Upper lobe of left lung (tissue), 6 donors: ENCODE results near the gene HGF. TPM values are rescaled to one million over a fixed set of nuclear protein-coding genes. Genes with fewer than 3 reads are reported as not detected.
"Not testable (repeated sequence)": the region's sequence is repeated elsewhere in the genome, so short reads cannot be mapped to it uniquely, and the experiment has no call there.

Experiments used
- ATAC-seq, 2 donors: fragments of 200-7000 bp; cut with Tn5 transposase; one replicate each; pipeline ENCODE4 v1.9.1; 2022; ENCODE audit warnings: mild to moderate bottlenecking in 2 of 2, moderate library complexity in 2 of 2; ENCODE audit not compliant: low FRiP score in 2 of 2
- DNase-seq, 2 donors: peaks; one replicate each; pipeline ENCODE4 v3.0.0-alpha.2; 2019 to 2020
- H3K27ac ChIP-seq, 4 donors: fragments of 200-600 bp; sonication (generic); one replicate each; pipeline ENCODE4 v1.5.1; 2016 to 2019
- H3K27me3 ChIP-seq, 4 donors: fragments of 200-600 bp; sonication (generic); one replicate each; pipeline ENCODE4 v1.5.1; 2017 to 2019
- H3K36me3 ChIP-seq, 4 donors: fragments of 200-600 bp; sonication (generic); one replicate each; pipeline ENCODE4 v1.5.1; 2016 to 2019
- H3K4me1 ChIP-seq, 4 donors: fragments of 200-600 bp; sonication (generic); one replicate each; pipeline ENCODE4 v1.5.1; 2018 to 2019
- H3K4me3 ChIP-seq, 4 donors: fragments of 200-600 bp; sonication (generic); one replicate each; pipeline ENCODE4 v1.5.1; 2017 to 2019; ENCODE audit warnings: mild to moderate bottlenecking in 2 of 4, moderate library complexity in 1 of 4
- H3K9me3 ChIP-seq, 4 donors: fragments of 200-600 bp; sonication (generic); one replicate each; pipeline ENCODE4 v1.5.1; 2018 to 2019
- EP300 ChIP-seq, 4 donors: sonication (generic); formaldehyde crosslinking; IDR thresholded peaks; one replicate each; pipeline ENCODE4 v1.5.1; 2017; ENCODE audit warnings: antibody characterized with exemption in 4 of 4, control low read depth in 2 of 4
- POLR2A ChIP-seq, 4 donors: fragments of 450-650 bp; IDR thresholded peaks; one replicate each; pipeline ENCODE4 v1.5.1; 2016 to 2017; ENCODE audit warnings: antibody characterized with exemption in 4 of 4, mild to moderate bottlenecking in 2 of 4
- POLR2AphosphoS5 ChIP-seq, 2 donors: sonication (generic); formaldehyde crosslinking; IDR thresholded peaks; one replicate each; pipeline ENCODE4 v1.5.1; 2017; ENCODE audit warnings: antibody characterized with exemption in 2 of 2
- WGBS, 2 donors: methylation state at CpG; one replicate each; pipeline ENCODE4 v1.1.5; 2017 to 2018; 5-methylcytosine and 5-hydroxymethylcytosine counted together
- total RNA-seq, 6 donors: library from RNA; depleted of rRNA in 4 of 6; stranded (reverse); fragments of >200 nt in 4 of 6; gene quantifications; one replicate each; pipeline versions ENCODE4 v1.1.0 to v1.2.1, GENCODE V29; 2016 to 2021
- TF ChIP-seq, protein P1 (sequence below), 6 experiments: fragments of 450-650 bp in 4 of 6; fragments of 200-600 bp in 2 of 6; sonication (generic) in 2 of 6; IDR thresholded peaks; one replicate each; pipeline ENCODE4 v1.5.1; 2016 to 2019; ENCODE audit warnings: antibody characterized with exemption in 6 of 6
- donor health status: DM: no; HTN: no; CAD: no; lungs with moderate emphysema.
- donor health status: DM: no; HTN: yes; CAD: no; lungs with severe emphysema.

Gene HGF
- total RNA-seq, 6 donors from 2014 or later = 8.2 to 23.1 (median 8.9) TPM

DNA sequence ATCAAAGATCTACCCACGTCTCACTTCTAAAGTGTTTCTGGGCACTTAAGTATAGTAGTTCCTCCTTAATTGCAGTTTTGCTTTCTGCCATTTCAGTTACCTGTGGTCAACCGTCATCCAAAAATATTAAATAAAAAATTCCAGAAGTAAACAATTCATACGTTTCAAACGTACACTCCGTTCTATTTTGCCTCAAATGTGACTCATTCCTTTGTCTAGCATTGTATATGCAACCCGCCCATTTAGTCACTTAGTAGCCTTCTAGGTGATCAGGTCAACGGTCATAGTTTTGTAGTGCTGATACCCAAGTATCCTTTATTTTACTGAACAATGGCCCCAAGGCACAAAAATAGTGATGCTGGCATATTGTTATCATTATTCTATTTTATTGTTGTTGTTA is 33.8 kb downstream of the HGF start:
- ATAC-seq = no peak
- Histone ChIP-seq H3K36me3 (peaks cover 0 to 6% (median 0%) of the 10 kb centered on the region in 4 donors), H3K9me3 (no peaks in the 10 kb centered on the region), H3K4me1 (no peaks in the 10 kb centered on the region), H3K27me3 (no peaks in the 10 kb centered on the region), H3K4me3 (no peak overlapping the region), H3K27ac (no peak overlapping the region)
- 77 to 83% methylated on average over 7 of the region's 7 CpGs for WGBS, 2 donors
- no peak for TF ChIP-seq POLR2A (IDR thresholded peaks at IDR 0.05)
- TF ChIP-seq, protein P1, sequence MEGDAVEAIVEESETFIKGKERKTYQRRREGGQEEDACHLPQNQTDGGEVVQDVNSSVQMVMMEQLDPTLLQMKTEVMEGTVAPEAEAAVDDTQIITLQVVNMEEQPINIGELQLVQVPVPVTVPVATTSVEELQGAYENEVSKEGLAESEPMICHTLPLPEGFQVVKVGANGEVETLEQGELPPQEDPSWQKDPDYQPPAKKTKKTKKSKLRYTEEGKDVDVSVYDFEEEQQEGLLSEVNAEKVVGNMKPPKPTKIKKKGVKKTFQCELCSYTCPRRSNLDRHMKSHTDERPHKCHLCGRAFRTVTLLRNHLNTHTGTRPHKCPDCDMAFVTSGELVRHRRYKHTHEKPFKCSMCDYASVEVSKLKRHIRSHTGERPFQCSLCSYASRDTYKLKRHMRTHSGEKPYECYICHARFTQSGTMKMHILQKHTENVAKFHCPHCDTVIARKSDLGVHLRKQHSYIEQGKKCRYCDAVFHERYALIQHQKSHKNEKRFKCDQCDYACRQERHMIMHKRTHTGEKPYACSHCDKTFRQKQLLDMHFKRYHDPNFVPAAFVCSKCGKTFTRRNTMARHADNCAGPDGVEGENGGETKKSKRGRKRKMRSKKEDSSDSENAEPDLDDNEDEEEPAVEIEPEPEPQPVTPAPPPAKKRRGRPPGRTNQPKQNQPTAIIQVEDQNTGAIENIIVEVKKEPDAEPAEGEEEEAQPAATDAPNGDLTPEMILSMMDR (IDR thresholded peaks at IDR 0.05) = no peak
- no peak for TF ChIP-seq POLR2AphosphoS5 (IDR thresholded peaks at IDR 0.05)
- no peak for TF ChIP-seq EP300 (IDR thresholded peaks at IDR 0.05)
- DNase-seq = no peak

DNA sequence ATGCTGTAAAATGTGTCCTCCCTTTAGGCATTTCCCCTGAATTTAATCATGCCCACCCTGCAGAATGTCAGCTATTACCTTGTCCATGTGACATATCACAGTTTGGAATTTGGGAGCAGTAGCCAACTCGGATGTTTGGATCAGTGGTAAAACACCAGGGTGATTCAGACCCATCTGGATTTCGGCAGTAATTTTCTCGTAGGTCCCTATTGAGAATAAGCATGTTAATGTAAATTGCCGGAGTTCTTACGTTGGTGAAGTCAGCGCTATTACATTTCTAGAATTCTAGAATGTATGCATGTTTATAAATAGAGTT is 44.1 kb downstream of the HGF start:
- H3K27me3 ChIP-seq = no peaks in the 10 kb centered on the region
- DNase-seq = no peak
- WGBS, 2 donors = 80 to 87% methylated on average over 6 of the region's 6 CpGs

DNA sequence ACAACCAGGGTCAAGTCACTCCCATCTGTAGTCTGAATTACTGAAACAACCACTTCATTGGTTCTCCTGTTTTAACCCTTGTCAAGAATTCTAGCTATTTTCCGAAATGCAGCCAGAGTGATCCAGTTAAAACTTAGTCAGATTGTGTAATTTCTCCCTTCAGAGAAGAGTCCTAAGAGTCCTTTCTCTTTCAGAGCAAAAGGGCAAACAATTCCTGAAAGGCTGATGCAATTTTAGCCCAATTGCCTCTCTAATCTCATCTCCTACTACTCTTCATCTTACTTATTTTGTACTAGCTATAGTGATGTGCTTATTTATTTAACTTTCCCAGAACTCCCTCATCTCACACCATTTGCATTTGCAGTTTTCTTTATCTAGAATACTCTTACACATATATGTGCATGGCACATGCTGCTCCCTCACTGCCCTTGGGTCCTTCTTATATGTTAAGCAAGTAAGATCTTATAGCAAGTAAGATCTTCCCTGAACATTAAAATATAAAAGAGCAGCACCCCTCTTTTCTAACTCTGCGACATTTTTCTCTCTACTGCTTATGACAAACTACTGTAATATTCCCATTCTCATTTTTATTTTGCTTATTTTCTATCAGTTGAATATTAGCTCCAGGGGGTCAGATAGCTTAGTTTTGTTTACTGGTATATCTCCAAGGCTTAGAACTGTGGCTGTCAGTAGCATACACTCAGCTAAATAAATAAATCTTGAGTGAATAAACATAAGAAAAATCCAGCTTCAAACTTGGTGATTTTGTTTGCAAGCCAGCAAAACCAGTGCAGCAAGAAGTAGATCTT is 44.6 kb downstream of the HGF start:
- H3K4me3 ChIP-seq = no peak overlapping the region
- TF ChIP-seq, protein P1 (IDR thresholded peaks at IDR 0.05) = no peak
- TF ChIP-seq POLR2A (IDR thresholded peaks at IDR 0.05) = no peak
- TF ChIP-seq EP300 (IDR thresholded peaks at IDR 0.05) = no peak
- no peak for TF ChIP-seq POLR2AphosphoS5 (IDR thresholded peaks at IDR 0.05)
- no peak for ATAC-seq
- DNase-seq = no peak
- no peaks in the 10 kb centered on the region for H3K4me1 ChIP-seq
- no peaks in the 10 kb centered on the region for H3K9me3 ChIP-seq
- no peaks in the 10 kb centered on the region for H3K36me3 ChIP-seq
- H3K27me3 ChIP-seq = no peaks in the 10 kb centered on the region
- no peak overlapping the region for H3K27ac ChIP-seq
- 81 to 94% methylated on average over 2 of the region's 2 CpGs for WGBS, 2 donors

More for the DNA sequence above, 44.1 kb downstream of the HGF start:
- peak in 1 of 2 donors; percentile 36 for ATAC-seq
- TF ChIP-seq POLR2A (IDR thresholded peaks at IDR 0.05) (no peak), EP300 (IDR thresholded peaks at IDR 0.05) (no peak), POLR2AphosphoS5 (IDR thresholded peaks at IDR 0.05) (no peak)
- TF ChIP-seq, protein P1 (IDR thresholded peaks at IDR 0.05) = no peak
- Histone ChIP-seq H3K27ac (no peak overlapping the region), H3K4me3 (no peak overlapping the region), H3K9me3 (no peaks in the 10 kb centered on the region), H3K4me1 (no peaks in the 10 kb centered on the region), H3K36me3 (no peaks in the 10 kb centered on the region)

DNA sequence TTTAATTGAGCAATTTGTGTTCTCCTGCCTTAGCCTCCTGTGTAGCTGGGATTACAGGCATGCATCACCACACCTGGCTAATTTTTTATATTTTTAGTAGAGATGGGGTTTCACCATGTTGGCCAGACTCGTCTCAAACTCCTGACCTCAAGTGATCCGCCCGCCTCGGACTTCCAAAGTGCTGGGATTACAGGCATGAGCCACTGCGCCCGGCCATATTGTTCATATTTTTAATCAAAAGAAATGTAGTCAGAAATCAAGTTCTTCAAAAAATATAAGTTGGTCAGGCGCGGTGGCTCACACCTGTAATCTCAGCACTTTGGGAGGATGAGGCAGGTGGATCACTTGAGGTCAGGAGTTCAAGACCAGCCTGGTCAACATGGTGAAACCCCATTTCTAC is 47.6 kb downstream of the HGF start:
- not testable (repeated sequence) for H3K9me3 ChIP-seq, H3K4me1 ChIP-seq, H3K4me3 ChIP-seq, H3K27ac ChIP-seq, ATAC-seq, H3K27me3 ChIP-seq, H3K36me3 ChIP-seq, DNase-seq
- 94 to 95% methylated on average over 8 of the region's 8 CpGs for WGBS, 2 donors

DNA sequence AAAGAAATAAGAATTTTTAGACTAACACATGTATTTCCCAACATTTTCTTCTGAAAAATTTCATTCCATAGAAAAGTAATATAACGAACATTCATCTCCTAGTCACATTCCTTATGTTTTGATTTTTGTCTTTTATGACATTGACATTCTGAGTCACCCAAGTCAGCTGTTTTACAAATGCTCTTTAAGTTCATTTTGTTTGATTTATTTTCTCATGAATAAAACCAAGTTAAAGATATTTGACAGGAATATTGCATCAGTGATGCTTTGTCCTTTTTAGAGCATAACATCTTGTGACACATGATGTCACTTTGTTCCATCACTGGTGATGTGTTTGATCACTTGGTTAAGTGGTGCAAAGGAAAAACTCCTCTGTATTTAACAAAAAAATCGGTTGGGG is 48.4 kb downstream of the HGF start:
- DNase-seq (no peak), ATAC-seq (no peak)
- TF ChIP-seq POLR2AphosphoS5 (IDR thresholded peaks at IDR 0.05) (no peak), EP300 (IDR thresholded peaks at IDR 0.05) (no peak), POLR2A (IDR thresholded peaks at IDR 0.05) (no peak)
- TF ChIP-seq, protein P1 (IDR thresholded peaks at IDR 0.05) = no peak
- WGBS, 2 donors = 84 to 88% methylated on average over 2 of the region's 2 CpGs
- no peak overlapping the region for H3K4me3 ChIP-seq
- no peak overlapping the region for H3K27ac ChIP-seq
- H3K27me3 ChIP-seq = no peaks in the 10 kb centered on the region
- no peaks in the 10 kb centered on the region for H3K9me3 ChIP-seq
- H3K36me3 ChIP-seq = no peaks in the 10 kb centered on the region
- no peaks in the 10 kb centered on the region for H3K4me1 ChIP-seq
